LNCAP (cell line): ENCODE measurements around the gene BACH2.

Source experiments
- TF ChIP-seq, protein P1 (sequence below): fragments of 450-650 bp; IDR thresholded peaks from 2 replicates; pipeline ENCODE4 v1.5.1; 2017; ENCODE audit warnings: mild to moderate bottlenecking

The BACH2 gene

DNA sequence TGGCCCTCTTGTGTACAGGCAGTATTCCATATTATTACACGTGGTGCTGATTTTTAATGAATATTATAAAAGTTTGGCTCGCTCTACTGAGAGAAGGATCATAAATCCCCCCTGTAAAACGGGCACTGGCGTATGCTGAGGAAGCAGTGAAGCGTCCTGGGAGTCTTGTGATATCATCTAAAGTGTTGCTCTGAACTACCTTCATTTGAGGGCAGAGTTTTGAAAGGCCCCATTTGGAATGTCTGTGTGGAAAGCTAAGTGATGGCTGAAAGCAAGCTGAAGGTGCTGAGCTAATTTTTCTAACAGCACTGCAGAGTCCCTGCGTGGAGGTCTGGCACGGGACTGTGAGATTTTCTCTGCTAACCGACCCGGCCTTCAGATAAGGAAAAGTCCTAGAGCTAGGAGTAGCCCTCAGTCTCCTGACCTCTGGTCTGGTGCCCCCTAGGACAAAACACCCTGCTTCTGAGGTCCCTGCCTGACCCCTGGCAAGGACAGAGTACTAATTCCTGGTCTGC is 1.3 kb upstream of the BACH2 start:
- TF ChIP-seq, protein P1, sequence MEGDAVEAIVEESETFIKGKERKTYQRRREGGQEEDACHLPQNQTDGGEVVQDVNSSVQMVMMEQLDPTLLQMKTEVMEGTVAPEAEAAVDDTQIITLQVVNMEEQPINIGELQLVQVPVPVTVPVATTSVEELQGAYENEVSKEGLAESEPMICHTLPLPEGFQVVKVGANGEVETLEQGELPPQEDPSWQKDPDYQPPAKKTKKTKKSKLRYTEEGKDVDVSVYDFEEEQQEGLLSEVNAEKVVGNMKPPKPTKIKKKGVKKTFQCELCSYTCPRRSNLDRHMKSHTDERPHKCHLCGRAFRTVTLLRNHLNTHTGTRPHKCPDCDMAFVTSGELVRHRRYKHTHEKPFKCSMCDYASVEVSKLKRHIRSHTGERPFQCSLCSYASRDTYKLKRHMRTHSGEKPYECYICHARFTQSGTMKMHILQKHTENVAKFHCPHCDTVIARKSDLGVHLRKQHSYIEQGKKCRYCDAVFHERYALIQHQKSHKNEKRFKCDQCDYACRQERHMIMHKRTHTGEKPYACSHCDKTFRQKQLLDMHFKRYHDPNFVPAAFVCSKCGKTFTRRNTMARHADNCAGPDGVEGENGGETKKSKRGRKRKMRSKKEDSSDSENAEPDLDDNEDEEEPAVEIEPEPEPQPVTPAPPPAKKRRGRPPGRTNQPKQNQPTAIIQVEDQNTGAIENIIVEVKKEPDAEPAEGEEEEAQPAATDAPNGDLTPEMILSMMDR = no peak

DNA sequence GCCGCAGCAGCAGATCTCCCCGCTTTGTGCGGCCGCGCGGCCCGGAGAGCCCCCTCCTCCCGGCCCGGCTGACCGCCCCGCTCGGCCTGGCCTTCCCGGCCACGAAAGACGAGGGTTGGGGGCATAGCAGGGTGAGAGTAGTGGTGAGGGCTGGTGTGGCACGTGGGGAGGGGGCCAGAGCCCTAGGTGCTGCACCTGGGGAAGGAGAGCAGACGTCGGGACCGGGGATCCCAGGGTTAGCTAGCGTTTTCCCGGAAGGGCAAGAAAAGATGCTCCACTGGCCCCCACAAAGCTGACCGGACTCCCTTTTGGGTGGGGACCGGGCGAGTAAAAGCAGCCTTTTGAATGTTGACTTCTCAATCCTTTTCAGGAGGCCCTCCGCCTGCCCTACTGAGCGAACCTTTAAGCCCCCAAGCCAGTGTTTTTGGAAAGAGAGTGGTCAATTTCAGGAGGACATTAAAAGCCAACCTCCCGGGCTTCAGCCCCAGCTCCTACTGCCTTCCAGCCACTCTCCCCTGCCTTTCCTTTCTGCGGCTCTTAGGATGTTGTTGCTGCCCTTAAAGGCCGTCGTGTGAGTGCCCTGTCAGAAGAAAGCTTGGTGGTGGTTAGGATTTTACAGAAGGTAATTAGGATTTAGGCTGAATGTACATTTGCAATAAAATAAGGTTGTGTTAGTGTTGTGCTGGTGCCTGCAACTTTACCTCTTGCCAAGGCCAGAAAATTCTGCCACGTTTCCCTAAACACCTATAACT is 648 bp upstream of the BACH2 start:
- TF ChIP-seq, protein P1 = no peak

DNA sequence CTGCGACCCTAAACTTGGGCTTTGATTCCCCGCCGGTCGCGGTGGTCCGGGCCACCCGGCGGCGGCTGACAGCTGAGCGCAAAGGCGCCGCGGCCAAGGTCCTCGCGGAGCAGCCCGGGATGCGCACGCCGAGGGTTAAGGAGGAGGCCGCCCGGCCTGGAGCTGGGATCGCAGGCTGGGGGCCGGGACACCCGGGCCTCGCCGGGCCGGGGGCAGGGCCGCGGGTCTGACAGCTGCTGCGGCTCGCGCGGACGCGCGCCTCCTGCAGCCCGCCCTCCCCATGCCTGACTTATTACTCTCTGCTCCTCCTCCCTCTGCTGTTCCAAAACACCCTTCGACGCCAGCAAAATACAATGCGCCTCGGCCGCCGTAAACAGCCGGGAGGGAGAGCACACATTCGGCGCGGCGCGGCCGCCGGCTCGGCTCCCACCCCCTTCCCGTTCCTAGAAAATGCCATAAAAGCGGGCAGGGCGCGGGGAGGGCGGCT is 746 bp downstream of the BACH2 start:
- TF ChIP-seq, protein P1 = no peak

DNA sequence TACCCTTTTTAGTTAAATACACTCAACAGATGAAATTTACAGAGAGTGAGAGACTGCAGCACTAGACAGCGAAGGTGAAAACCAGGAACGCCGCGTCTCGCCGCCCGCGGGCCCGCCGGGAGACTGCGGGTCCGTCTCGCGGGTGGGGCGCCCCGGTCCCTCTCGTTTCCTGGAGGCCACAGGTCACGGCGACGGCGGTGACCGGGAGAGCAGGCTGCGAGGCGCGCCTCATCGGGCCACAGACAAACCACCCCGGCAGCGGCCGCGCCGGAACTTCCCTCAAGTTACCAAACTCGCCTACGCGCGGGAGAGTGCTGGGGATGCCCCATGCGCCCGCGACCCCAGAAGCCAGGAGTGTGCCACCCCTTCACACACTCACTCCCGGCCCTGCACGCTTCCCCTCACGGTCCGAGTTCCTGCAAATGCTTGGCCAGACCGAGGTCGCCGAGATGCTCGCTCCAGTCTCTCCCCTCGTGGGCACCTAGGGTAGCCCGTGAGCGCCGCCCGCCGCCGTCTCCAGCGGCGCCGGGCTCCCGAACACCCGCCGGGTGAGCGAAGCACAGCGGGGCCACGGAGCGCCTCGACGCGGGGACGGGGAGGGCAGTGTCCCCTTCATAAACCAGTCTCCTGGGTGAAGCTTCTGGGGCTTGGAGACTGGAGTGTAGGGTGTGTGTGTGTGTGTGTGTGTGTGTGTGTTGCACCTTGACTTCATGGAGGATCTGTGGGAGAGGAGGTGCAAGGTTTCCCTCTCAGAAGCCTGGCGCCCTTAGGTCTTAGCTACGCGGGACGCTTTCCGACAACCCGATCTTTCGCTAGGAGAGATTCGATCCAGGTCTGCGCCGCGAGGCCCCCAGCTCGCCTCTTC is 1.4 kb downstream of the BACH2 start:
- TF ChIP-seq, protein P1 = no peak

DNA sequence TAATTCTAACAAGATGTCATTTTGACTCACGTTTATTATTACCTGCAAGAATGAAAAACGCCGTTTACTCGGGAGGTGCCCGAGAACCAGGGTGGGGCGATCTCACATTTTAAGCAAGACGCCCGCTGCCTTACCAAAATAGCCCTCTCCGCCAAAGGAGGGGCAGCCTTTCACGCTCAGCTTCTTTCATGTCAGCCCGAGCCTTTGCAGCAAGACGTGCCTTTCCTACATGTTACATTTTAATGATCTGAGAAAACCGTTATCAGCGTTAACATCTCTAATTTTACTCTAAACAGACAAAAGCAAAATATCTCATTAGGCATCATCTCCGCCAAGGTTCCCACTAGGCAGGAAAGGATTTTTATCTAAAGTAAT is 2.0 kb downstream of the BACH2 start:
- TF ChIP-seq, protein P1 = no peak

DNA sequence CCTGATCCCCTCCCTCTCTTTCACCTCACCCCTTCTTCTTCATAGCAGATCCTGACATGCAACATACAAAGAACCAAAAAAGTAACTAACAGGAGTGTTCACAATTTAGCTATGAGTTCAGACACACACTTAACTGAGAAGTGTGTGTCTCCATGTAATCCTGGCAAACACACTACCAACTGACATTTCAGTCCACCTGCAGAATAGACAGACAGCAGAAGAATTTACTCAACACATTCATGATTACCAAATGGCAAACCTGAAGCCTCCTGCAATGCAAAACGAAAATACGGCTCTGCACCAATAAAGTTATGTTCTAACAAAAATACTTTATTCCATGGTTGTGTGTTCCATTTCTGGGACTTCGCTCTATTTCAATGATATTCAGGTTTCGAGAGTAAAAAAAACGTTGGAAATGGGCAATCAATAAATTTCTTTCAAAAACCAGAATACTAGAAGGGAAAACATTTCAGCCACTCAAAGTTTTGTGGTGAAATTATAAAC is 2.6 kb downstream of the BACH2 start:
- TF ChIP-seq, protein P1 = no peak

DNA sequence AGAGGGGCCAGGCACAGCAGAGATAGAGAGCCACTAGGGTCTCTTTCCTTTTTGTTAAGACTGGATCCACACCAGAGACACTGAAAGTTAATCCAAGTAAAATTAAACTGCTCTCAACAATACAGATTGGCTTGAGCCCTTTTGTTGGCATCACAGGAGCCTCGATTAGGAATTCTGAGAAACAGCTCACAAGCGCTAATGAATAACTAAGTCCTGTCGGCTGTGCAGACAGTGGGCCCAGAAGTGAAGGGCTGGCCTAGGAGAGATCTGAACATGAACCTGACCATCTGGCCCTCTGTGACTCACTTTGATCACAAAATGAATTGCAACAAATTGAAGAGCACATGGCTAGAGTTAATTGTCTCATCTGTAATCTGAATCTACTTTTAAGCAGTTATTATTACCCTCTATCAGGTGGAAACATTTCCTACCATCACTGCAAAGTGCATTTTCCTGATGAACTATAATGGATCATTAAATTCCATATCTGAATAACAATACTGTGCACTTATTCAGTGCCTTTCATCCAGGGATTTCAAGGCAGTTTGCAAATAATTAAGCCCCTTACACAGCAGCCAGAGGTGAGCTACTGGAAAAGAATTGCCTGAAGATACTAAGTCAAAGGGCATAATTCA is 3.2 kb downstream of the BACH2 start:
- TF ChIP-seq, protein P1 = no peak
